MCF 10A (cell line): ENCODE data around the gene DPP6. TPM values are rescaled to one million over a fixed set of nuclear protein-coding genes. Genes with fewer than 3 reads are reported as not detected.

Experiments
- BruUV-seq: library from RNA; stranded (reverse); fragments of 400-500 nt; replicated peaks from 2 replicates; lab custom pipeline; 2021; lab: Mats Ljungman, UMichigan
- CTCF ChIA-PET: fragments of 300-600 bp; sonication (Branson Sonifier 250); formaldehyde crosslinking; extraction: SDS; loops from one replicate; lab custom pipeline; 2021; ENCODE audit warnings: antibody characterized with exemption, inconsistent platforms; lab: Yijun Ruan, JAX
- POLR2A ChIA-PET: fragments of 300-600, 350-650 bp; sonication (Branson Sonifier 250); formaldehyde crosslinking; extraction: SDS; loops from one replicate; lab custom pipeline; 2020; ENCODE audit warnings: antibody characterized with exemption, inconsistent platforms; lab: Yijun Ruan, JAX
- DNase-seq: peaks from one replicate; pipeline ENCODE4 v3.0.0-alpha.2; 2018; ENCODE audit not compliant: unreplicated experiment
- H3K27ac Mint-ChIP-seq: one replicate; pipeline ENCODE4 v1.8.0; 2022; ENCODE audit warnings: mild to moderate bottlenecking, low read depth, mixed read lengths; ENCODE audit not compliant: unreplicated experiment
- H3K27me3 Mint-ChIP-seq: one replicate; pipeline ENCODE4 v1.8.0; 2022; ENCODE audit warnings: mixed read lengths; ENCODE audit not compliant: insufficient read depth, unreplicated experiment
- H3K36me3 Mint-ChIP-seq: one replicate; pipeline ENCODE4 v1.8.0; 2022; ENCODE audit warnings: mild to moderate bottlenecking, moderate library complexity, mixed read lengths; ENCODE audit not compliant: insufficient read depth, unreplicated experiment
- H3K4me1 Mint-ChIP-seq: one replicate; pipeline ENCODE4 v1.8.0; 2022; ENCODE audit warnings: mixed read lengths; ENCODE audit not compliant: insufficient read depth, unreplicated experiment
- H3K4me3 Mint-ChIP-seq: one replicate; pipeline ENCODE4 v1.8.0; 2022; ENCODE audit warnings: mild to moderate bottlenecking, moderate library complexity, mixed read lengths; ENCODE audit not compliant: unreplicated experiment
- H3K9me3 Mint-ChIP-seq: one replicate; pipeline ENCODE4 v1.8.0; 2022; ENCODE audit warnings: mixed read lengths; ENCODE audit not compliant: unreplicated experiment
- intact Hi-C: fragments of 100-400 bp; cut with micrococcal nuclease; formaldehyde crosslinking; loops from 2 replicates; pipeline ENCODE4 v1.14.1; 2022
- total RNA-seq: library from RNA; stranded (reverse); gene quantifications from 2 replicates; pipeline ENCODE4 v1.2.3, GENCODE V29; 2022
- TF ChIP-seq, protein P1 (sequence below): fragments of 200-600 bp; IDR thresholded peaks from one replicate; pipeline ENCODE4 v1.8.0; 2022; ENCODE audit warnings: antibody characterized with exemption, mild to moderate bottlenecking; ENCODE audit not compliant: unreplicated experiment

DPP6 gene
- total RNA-seq, 1 experiment from 2014 or later: not detected

DNA sequence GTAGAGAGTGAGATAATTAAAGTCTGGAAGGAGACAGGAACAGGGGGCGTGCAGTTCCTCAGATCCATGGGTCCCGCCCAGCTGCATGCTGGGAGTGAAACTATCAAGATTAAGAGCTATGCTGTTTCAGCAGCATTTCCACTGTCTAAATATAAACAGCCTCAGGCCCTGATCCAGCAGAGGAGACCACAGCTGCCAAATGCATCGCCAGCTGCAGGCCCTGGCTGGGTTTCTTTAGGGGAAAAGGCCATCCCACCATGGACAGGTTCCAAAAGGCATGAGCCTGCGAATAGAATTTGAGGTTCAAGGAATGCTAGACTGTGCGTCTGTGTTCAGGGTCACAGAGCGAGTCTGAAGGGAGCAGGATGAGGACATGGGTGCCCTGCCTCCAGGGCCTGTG lies 539.3 kb downstream of the DPP6 start:
- H3K9me3 Mint-ChIP-seq: peaks cover 40% of the 10 kb centered on the region
- no peak overlapping the region for H3K27ac Mint-ChIP-seq
- ChIA-PET POLR2A (no interaction called here), CTCF (interaction anchor here (0.9 kb wide), 1 partner anchor 1499 kb away, joined by 3 read pairs; no protein-coding TSS in a partner anchor)
- DNase-seq: no peak
- TF ChIP-seq, protein P1, sequence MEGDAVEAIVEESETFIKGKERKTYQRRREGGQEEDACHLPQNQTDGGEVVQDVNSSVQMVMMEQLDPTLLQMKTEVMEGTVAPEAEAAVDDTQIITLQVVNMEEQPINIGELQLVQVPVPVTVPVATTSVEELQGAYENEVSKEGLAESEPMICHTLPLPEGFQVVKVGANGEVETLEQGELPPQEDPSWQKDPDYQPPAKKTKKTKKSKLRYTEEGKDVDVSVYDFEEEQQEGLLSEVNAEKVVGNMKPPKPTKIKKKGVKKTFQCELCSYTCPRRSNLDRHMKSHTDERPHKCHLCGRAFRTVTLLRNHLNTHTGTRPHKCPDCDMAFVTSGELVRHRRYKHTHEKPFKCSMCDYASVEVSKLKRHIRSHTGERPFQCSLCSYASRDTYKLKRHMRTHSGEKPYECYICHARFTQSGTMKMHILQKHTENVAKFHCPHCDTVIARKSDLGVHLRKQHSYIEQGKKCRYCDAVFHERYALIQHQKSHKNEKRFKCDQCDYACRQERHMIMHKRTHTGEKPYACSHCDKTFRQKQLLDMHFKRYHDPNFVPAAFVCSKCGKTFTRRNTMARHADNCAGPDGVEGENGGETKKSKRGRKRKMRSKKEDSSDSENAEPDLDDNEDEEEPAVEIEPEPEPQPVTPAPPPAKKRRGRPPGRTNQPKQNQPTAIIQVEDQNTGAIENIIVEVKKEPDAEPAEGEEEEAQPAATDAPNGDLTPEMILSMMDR: no peak
- H3K36me3 Mint-ChIP-seq: no peaks in the 10 kb centered on the region
- H3K27me3 Mint-ChIP-seq: no peaks in the 10 kb centered on the region
- intact Hi-C loops: no loop called here
- no TSS peak for BruUV-seq
- H3K4me3 Mint-ChIP-seq: no peak overlapping the region
- H3K4me1 Mint-ChIP-seq: no peaks in the 10 kb centered on the region

DNA sequence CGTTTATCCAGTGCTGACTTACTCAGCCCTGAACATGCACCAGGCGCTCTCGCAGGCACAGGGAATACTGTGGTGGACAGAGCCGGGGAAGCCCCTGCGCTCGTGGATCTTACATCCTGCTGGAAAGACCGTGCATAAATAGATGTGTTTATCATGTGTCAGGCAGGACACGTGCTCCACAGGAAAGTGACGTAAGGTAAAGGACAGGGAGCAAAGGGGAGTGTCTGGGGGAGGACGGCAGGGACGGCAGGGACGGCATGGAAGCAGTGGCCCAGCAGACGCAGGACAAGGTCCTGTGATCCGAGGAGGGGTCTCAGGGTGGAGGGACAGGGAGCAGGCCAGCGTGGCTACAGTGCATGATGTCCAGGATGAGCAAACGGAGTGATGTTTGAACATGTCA lies 540.2 kb downstream of the DPP6 start:
- no peak overlapping the region for H3K4me3 Mint-ChIP-seq
- no TSS peak for BruUV-seq
- intact Hi-C loops: no loop called here
- DNase-seq: no peak
- no peaks in the 10 kb centered on the region for H3K36me3 Mint-ChIP-seq
- TF ChIP-seq, protein P1: no peak
- H3K9me3 Mint-ChIP-seq: peaks cover 40% of the 10 kb centered on the region
- no peaks in the 10 kb centered on the region for H3K4me1 Mint-ChIP-seq
- H3K27ac Mint-ChIP-seq: no peak overlapping the region
- no peaks in the 10 kb centered on the region for H3K27me3 Mint-ChIP-seq
- ChIA-PET POLR2A (no interaction called here), CTCF (interaction anchor here (2.3 kb wide), 1 partner anchor 8 kb away, joined by 12 read pairs; no protein-coding TSS in a partner anchor)

DNA sequence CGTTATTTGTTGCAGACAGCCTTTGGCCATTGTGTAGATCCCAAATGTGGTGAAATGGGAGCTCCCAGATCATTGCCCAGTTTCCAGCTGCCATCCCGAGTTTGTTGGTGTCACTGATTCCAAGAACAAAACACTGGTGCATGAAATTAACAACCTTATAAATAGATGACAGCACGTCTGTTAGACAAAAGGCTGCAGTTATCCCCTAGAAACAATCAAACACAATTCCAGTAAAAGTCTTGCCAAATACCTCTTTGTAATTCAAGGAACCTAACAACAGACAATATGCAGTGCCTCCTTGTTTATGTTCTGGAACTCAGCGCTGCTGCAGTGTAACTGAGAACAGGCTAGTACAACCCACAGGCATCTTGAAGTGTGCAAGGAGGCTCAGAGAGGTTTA lies 546.2 kb downstream of the DPP6 start:
- peaks cover 29% of the 10 kb centered on the region for H3K9me3 Mint-ChIP-seq
- no TSS peak for BruUV-seq
- TF ChIP-seq, protein P1: no peak
- H3K36me3 Mint-ChIP-seq: no peaks in the 10 kb centered on the region
- no peaks in the 10 kb centered on the region for H3K27me3 Mint-ChIP-seq
- CTCF ChIA-PET: no interaction called here
- no peak overlapping the region for H3K4me3 Mint-ChIP-seq
- POLR2A ChIA-PET: no interaction called here
- no peak overlapping the region for H3K27ac Mint-ChIP-seq
- intact Hi-C loops: no loop called here
- no peak for DNase-seq
- H3K4me1 Mint-ChIP-seq: no peaks in the 10 kb centered on the region

DNA sequence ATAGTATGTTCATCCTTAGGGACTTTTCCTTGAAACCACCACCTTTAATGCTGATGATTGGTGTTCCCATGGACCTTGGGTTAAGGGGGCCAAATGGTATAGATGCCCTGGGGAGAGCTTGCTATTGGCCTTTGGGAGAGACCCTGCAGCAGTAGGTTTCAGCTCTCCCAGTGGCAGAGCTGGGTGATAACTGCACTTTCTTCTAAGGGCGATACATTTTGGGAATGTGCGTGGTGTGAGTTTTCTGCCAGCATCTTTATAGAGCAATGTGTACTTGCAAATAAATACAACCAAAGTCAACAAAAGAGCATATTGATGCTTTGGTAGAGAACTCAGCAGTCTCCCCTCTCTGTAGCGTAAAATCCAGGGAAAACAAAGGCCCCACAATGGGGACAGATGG lies 546.7 kb downstream of the DPP6 start:
- intact Hi-C loops: no loop called here
- Mint-ChIP-seq H3K27me3 (no peaks in the 10 kb centered on the region), H3K4me3 (no peak overlapping the region), H3K36me3 (no peaks in the 10 kb centered on the region), H3K27ac (no peak overlapping the region), H3K9me3 (peaks cover 30% of the 10 kb centered on the region), H3K4me1 (no peaks in the 10 kb centered on the region)
- CTCF ChIA-PET: no interaction called here
- TF ChIP-seq, protein P1: no peak
- BruUV-seq: no TSS peak
- POLR2A ChIA-PET: no interaction called here
- DNase-seq: no peak
